ENCODE measurements around the gene FSTL5. TPM values are rescaled to one million over a fixed set of nuclear protein-coding genes. Genes with fewer than 3 reads are reported as not detected.

The FSTL5 gene
- total and polyA plus RNA-seq, 10 of the 15 experiments (the other 5 are each of a cell fraction or from before 2014, with no cell fraction given), result 0.04 to 2.4 (median 0.08) TPM; not detected in 4

- TF ChIP-seq, protein P1, sequence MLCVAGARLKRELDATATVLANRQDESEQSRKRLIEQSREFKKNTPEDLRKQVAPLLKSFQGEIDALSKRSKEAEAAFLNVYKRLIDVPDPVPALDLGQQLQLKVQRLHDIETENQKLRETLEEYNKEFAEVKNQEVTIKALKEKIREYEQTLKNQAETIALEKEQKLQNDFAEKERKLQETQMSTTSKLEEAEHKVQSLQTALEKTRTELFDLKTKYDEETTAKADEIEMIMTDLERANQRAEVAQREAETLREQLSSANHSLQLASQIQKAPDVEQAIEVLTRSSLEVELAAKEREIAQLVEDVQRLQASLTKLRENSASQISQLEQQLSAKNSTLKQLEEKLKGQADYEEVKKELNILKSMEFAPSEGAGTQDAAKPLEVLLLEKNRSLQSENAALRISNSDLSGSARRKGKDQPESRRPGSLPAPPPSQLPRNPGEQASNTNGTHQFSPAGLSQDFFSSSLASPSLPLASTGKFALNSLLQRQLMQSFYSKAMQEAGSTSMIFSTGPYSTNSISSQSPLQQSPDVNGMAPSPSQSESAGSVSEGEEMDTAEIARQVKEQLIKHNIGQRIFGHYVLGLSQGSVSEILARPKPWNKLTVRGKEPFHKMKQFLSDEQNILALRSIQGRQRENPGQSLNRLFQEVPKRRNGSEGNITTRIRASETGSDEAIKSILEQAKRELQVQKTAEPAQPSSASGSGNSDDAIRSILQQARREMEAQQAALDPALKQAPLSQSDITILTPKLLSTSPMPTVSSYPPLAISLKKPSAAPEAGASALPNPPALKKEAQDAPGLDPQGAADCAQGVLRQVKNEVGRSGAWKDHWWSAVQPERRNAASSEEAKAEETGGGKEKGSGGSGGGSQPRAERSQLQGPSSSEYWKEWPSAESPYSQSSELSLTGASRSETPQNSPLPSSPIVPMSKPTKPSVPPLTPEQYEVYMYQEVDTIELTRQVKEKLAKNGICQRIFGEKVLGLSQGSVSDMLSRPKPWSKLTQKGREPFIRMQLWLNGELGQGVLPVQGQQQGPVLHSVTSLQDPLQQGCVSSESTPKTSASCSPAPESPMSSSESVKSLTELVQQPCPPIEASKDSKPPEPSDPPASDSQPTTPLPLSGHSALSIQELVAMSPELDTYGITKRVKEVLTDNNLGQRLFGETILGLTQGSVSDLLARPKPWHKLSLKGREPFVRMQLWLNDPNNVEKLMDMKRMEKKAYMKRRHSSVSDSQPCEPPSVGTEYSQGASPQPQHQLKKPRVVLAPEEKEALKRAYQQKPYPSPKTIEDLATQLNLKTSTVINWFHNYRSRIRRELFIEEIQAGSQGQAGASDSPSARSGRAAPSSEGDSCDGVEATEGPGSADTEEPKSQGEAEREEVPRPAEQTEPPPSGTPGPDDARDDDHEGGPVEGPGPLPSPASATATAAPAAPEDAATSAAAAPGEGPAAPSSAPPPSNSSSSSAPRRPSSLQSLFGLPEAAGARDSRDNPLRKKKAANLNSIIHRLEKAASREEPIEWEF (IDR thresholded peaks at IDR 0.05; ENCODE audit: insufficient replicate concordance, low read depth, low read length), result peak; percentile 100
- TF ChIP-seq ZBTB40 (IDR thresholded peaks at IDR 0.05; ENCODE audit: borderline replicate concordance) (peak; percentile 52; the same call in 1 of the 2 replicates), BHLHE40 (IDR thresholded peaks at IDR 0.05; ENCODE audit: borderline replicate concordance in 1 of 2, low read depth in 2 of 2, low read length in 1 of 2) (peak; percentile 52 to 59; a peak in 2 of 4 replicates), POLR2AphosphoS5 (IDR thresholded peaks at IDR 0.05; ENCODE audit: low read length) (no peak), CHD2 (IDR thresholded peaks at IDR 0.05; ENCODE audit: borderline replicate concordance, low read depth, low read length) (peak; percentile 56; the same call in 1 of the 2 replicates), ZNF217 (IDR thresholded peaks at IDR 0.05) (peak; percentile 91), SMARCA5 (IDR thresholded peaks at IDR 0.05) (0 out of 2 replicates have a peak, but pooled peaks have one; percentile 47), NFIC (IDR thresholded peaks at IDR 0.05; ENCODE audit: low read depth, low read length) (peak; percentile 77), PML (IDR thresholded peaks at IDR 0.05; ENCODE audit: low read length) (no peak), ZNF687 (IDR thresholded peaks at IDR 0.05) (peak; percentile 62), POU2F2 (IDR thresholded peaks at IDR 0.05; ENCODE audit: borderline replicate concordance, low read depth, low read length) (peak; percentile 47; the same call in 1 of the 3 replicates), IRF4 (IDR thresholded peaks at IDR 0.05; ENCODE audit: low read depth, low read length) (peak; percentile 68; the same call in 1 of the 2 replicates), PKNOX1 (IDR thresholded peaks at IDR 0.05) (peak; percentile 62)
These were observed 607.8 kb downstream of the FSTL5 start (continued) for GRCh38 chr4:161555689-161556660.

Measured in GM12878 (cell line).